ENCODE results near the gene TLCD2. TPM values are rescaled to one million over a fixed set of nuclear protein-coding genes. Genes with fewer than 3 reads are reported as not detected.

TLCD2 gene
- total RNA-seq, 3 donors from 2014 or later = 29.0 to 45.6 (median 37.6) TPM

DNA sequence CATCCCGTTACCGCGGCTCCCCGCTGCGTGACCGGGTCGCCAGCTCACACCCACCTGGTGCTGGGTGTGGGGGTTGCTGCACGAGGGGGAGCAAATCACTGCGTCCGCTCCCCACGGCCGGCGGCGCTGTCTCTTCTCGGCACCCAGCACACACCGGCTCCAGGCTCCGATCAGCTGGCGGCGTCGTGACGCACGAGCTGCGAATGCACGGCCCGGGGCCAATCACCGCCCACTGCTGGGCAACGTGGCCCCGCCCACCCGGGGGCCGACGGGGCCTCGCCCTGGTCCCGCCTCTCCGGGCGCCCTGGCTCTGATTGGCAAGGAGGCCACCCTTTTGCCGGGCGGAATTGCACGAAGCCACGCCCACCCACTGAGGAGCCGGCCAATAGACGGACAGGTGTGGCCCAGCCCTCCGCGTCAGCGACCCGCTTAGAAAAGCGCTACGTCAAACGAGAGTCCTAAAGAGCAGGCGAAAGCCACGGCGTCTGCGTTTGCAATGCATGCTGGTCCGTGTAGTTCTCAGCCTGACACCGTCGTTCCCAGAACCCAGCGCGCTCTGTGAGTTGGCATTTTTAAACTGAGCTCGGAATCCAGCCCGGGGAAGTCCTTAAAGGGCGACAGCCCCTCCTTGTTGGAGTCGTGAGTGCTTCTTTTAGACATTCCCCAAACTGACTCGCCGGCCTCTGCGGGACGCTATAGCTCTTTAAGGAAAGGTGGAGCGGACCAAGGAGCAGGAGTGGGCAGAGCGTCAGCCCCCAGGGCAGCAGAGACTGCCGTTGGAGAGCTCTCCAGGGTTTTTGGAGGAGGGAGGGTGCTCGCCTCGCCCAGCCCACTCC, 6.1 kb upstream of the TLCD2 start:
- TF ChIP-seq, protein P1, sequence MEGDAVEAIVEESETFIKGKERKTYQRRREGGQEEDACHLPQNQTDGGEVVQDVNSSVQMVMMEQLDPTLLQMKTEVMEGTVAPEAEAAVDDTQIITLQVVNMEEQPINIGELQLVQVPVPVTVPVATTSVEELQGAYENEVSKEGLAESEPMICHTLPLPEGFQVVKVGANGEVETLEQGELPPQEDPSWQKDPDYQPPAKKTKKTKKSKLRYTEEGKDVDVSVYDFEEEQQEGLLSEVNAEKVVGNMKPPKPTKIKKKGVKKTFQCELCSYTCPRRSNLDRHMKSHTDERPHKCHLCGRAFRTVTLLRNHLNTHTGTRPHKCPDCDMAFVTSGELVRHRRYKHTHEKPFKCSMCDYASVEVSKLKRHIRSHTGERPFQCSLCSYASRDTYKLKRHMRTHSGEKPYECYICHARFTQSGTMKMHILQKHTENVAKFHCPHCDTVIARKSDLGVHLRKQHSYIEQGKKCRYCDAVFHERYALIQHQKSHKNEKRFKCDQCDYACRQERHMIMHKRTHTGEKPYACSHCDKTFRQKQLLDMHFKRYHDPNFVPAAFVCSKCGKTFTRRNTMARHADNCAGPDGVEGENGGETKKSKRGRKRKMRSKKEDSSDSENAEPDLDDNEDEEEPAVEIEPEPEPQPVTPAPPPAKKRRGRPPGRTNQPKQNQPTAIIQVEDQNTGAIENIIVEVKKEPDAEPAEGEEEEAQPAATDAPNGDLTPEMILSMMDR (IDR thresholded peaks at IDR 0.05) = no peak
- ATAC-seq (peak; percentile 74), DNase-seq (peak; percentile 99 to 100 (median 100))
- peaks cover 52% of the 10 kb centered on the region for H3K4me1 ChIP-seq (ENCODE audit: low read depth)
- H3K4me3 ChIP-seq = peak overlapping the region; percentile 99
- H3K36me3 ChIP-seq (ENCODE audit: low read depth) = peaks cover 14% of the 10 kb centered on the region
- intact Hi-C loops (cut with DNase I, micrococcal nuclease) = no loop called here
- no peaks in the 10 kb centered on the region for H3K9me3 ChIP-seq

DNA sequence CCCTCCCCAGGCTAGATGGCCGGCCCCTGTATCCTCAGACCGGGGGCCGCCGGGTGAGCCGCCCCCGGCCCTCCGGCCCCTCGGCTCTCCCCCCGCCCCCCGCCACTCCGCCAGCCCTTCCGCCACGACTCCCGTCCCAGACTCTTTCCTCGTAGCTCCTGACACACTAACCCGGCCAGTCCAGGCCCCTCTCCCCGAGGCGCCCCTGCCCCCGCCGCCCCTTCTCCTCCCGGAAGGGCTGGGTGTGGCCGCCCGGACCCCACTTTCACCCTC, 5.6 kb upstream of the TLCD2 start:
- H3K4me1 ChIP-seq (ENCODE audit: low read depth) = peaks cover 55% of the 10 kb centered on the region
- peak overlapping the region; percentile 99 for H3K4me3 ChIP-seq
- no peak for DNase-seq
- TF ChIP-seq, protein P1 (IDR thresholded peaks at IDR 0.05) = no peak
- peaks cover 14% of the 10 kb centered on the region for H3K36me3 ChIP-seq (ENCODE audit: low read depth)
- intact Hi-C loops (cut with DNase I, micrococcal nuclease) = no loop called here
- H3K9me3 ChIP-seq = no peaks in the 10 kb centered on the region
- no peak for ATAC-seq

GRCh38 chr17:1714980-1715802, 5.0 kb upstream of the TLCD2 start:
- ATAC-seq = peak; percentile 55
- peaks cover 50% of the 10 kb centered on the region for H3K4me1 ChIP-seq (ENCODE audit: low read depth)
- peak overlapping the region; percentile 99 for H3K4me3 ChIP-seq
- H3K36me3 ChIP-seq (ENCODE audit: low read depth) = peaks cover 14% of the 10 kb centered on the region
- intact Hi-C loops (cut with DNase I, micrococcal nuclease) = no loop called here
- peak; percentile 84 to 93 (median 90) for DNase-seq
- TF ChIP-seq, protein P1 (IDR thresholded peaks at IDR 0.05) = no peak
- no peaks in the 10 kb centered on the region for H3K9me3 ChIP-seq

GRCh38 chr17:1714427-1714979, 4.3 kb upstream of the TLCD2 start:
- ATAC-seq (peak; percentile 43), DNase-seq (peak; percentile 97 to 100 (median 97))
- H3K4me3 ChIP-seq = no peak overlapping the region
- intact Hi-C loops (cut with DNase I, micrococcal nuclease) = no loop called here
- TF ChIP-seq, protein P1 (IDR thresholded peaks at IDR 0.05) = no peak
- no peaks in the 10 kb centered on the region for H3K9me3 ChIP-seq
- peaks cover 14% of the 10 kb centered on the region for H3K36me3 ChIP-seq (ENCODE audit: low read depth)
- peaks cover 49% of the 10 kb centered on the region for H3K4me1 ChIP-seq (ENCODE audit: low read depth)

- TF ChIP-seq, protein P1 (IDR thresholded peaks at IDR 0.05) = peak; percentile 40
- Histone ChIP-seq H3K36me3 (ENCODE audit: low read depth) (peaks cover 14% of the 10 kb centered on the region), H3K4me3 (no peak overlapping the region), H3K9me3 (no peaks in the 10 kb centered on the region), H3K4me1 (ENCODE audit: low read depth) (peaks cover 49% of the 10 kb centered on the region)
- intact Hi-C loops (cut with DNase I, micrococcal nuclease) = no loop called here
- ATAC-seq (no peak), DNase-seq (peak; percentile 65 to 76 (median 70))
Measured at GRCh38 chr17:1713878-1714426, 3.8 kb upstream of the TLCD2 start.
